ENCODE results near the gene DIS3L2.

DIS3L2 gene

DNA sequence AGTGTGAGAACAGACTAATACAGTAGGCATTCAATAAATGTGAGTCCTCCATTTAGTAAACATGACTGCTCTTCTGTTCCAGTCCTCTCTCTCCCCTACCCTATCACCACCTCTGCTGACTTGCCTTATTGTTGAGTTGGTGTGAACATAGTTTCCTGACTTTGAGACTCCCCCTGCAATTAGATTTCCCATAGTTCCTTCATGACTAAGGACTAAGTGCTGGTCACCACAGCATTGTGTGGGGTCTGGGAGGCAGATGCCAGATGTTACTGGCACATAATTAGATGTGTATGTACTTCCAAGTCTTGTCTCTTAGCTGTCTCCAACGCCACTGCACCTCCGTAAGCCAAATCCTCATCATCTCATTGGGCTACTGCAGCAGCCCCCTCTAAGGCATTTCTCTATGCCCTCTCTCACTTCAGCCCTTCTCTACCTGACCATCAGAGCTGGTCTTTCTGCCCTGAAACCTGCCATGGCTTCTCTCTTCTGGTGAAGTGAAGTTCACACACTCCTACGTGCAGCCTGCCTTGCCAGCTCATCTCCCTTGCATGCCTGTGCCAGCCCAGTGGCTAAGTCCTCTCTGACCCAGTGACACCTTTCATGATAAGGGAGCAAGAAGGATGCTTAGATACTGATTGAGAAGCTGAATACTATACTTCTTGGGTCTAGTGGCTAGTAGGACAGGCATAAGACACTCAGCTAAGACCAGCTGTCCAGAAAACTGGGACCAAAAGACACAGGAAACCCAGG is 335.4 kb downstream of the DIS3L2 start:
- TF ChIP-seq, protein P1, sequence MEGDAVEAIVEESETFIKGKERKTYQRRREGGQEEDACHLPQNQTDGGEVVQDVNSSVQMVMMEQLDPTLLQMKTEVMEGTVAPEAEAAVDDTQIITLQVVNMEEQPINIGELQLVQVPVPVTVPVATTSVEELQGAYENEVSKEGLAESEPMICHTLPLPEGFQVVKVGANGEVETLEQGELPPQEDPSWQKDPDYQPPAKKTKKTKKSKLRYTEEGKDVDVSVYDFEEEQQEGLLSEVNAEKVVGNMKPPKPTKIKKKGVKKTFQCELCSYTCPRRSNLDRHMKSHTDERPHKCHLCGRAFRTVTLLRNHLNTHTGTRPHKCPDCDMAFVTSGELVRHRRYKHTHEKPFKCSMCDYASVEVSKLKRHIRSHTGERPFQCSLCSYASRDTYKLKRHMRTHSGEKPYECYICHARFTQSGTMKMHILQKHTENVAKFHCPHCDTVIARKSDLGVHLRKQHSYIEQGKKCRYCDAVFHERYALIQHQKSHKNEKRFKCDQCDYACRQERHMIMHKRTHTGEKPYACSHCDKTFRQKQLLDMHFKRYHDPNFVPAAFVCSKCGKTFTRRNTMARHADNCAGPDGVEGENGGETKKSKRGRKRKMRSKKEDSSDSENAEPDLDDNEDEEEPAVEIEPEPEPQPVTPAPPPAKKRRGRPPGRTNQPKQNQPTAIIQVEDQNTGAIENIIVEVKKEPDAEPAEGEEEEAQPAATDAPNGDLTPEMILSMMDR (IDR thresholded peaks at IDR 0.05) = no peak

DNA sequence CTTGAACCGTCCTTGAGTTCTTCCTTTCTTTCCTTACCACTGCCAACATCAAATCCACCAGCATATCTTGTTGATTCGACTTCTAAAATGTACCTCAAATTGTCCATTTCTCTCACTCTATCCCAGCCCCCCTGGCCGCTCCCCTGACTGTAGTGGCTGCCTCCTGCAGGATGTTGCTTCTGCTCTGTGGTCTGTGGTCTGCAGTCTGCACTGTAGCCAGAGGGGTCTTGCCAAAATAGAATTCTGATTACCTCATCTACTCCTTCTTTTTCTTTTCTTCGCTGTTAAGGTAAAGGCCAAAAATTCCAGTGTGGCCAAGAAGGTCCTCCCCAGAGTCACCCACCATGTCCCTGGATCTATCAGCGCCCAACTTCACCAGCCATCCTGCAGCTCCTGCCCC is 337.6 kb downstream of the DIS3L2 start:
- TF ChIP-seq, protein P1 (IDR thresholded peaks at IDR 0.05) = no peak

DNA sequence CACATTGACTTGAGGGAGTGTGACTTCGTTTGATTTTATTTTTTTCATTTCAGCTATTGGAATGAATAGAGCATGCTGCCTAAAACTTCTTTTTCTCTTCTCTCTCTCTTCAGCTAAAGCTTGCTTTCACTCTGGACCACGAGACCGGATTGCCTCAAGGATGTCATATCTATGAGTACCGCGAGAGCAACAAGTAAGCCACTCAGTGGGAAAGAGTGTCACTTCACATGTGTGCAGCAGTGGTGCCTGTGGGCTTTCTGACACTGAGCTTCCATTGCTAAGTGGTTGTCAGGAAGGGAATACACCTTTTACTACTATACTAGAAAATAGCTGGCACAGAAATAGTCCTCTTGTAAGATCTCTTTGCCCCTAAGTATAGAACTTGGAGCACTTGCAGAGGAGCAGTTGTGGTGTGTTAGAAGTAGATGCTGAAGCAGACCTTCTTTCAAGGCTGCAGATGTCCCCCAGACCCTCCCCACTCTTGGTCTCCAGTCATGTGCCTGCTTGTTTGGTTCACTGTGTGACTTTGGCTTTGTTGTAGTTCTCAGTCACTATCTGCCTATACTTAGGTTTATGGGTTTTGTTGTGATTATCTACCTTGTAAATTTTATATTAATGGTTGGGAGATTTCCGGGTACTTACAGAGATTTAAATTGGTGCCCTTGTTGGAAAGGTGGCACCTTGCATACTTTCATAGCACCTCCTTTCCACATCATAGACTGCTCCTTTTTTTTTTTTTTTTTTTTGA is 338.6 kb downstream of the DIS3L2 start:
- TF ChIP-seq, protein P1 (IDR thresholded peaks at IDR 0.05) = no peak

DNA sequence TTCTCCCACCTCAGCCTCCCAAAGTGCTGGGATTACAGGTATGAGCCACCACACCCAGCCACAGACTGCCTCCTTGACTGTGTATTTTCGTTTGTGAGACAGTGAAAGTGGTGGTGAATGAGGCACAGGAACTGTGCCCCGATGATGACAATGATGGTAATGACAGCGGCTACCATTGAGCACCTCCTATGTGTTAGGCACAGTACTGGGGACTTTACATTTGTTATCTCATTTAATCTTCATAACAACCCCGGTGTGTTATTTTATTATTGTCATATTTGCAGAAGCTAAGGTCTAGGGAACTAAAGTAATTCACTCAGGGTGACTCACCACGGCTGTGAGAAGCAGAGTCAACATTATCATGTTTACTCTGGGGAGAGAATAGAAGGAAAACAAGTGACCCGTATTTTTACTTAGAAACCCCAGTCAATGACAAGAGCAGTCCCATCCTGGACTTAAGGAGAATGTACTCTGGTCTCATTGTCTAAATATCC is 339.4 kb downstream of the DIS3L2 start:
- TF ChIP-seq, protein P1 (IDR thresholded peaks at IDR 0.05) = peak; percentile 16; the same call in 1 of the 2 replicates

DNA sequence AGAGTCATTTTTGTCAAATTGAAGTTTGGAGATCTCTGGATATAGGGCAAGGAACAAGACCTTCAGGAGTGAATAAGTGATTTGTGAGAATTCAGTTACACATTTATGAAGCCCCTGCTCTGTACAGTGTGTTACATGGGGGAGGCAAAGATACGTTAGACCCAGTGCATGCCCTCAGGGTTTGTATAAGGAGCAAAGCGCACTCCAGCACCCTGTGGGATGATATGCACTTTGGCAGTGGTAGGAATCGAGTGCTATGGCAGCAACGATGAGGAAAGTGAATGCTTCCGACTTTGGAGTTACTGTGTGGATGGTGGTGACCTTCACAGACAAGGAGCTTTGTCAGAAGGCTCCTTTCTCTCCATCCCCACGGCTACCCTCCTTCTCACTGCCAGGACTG is 342.7 kb downstream of the DIS3L2 start:
- TF ChIP-seq, protein P1 (IDR thresholded peaks at IDR 0.05) = no peak

DNA sequence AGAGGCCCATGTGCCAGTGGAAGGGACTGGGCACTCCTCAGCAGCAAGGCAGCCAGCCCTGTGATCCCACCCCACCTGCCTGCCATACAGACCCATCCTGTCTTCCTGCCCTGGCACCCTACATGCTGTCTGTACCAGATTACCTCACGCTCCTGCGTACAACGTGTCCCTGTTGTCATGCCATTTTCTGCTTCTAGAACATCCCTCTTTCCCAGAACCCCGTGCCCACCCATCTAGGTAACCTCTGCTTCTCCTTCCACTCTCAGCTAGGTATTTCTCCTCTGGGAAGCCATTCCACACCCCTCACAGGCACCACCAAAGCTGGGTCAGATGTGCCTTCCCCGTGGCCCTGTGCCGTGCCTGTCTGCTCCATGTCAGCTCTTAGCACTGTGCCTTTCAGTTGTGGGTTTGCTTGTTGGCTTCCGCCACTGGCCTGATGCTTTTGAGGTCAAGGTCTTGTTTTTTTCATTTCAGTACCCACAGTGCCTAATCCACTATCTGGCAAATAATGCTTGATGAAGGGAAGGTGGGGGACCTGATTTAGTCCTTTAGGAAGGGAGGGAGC is 345.3 kb downstream of the DIS3L2 start:
- TF ChIP-seq, protein P1 (IDR thresholded peaks at IDR 0.05) = no peak

DNA sequence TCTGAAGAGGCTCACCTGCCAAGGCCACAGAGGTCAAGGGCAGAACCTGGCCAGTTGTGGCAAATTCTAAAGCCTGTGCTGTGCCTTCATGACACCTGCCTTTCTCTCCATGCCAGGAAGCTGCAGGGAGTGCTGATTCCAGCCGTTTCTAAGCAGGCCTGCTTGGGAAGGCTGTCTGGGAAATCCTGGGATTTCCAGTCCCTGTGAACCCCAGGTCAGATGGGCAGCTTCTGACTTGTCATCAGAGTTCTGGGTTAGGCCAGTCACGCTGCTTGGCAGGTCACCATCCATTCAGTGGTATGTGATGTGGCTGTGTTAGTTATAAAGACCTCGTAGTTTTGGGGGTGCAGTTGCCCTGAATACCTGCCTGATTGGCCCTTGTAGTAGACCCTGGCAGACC is 346.3 kb downstream of the DIS3L2 start:
- TF ChIP-seq, protein P1 (IDR thresholded peaks at IDR 0.05) = no peak
